IPS-18c (cell line): Measurements from ENCODE around the gene LHB.

Experiments used
- H3K4me3 ChIP-seq: 2 replicates; pipeline ENCODE4 v1.7.0; 2013; ENCODE audit warnings: low read depth, mild to moderate bottlenecking, low read length, moderate library complexity; ENCODE audit not compliant: insufficient read depth
- H3K9me3 ChIP-seq: one replicate; pipeline ENCODE4 v1.6.1; 2013; ENCODE audit warnings: mild to moderate bottlenecking, low read length, moderate library complexity; ENCODE audit not compliant: control insufficient read depth, insufficient read depth

The LHB gene

GRCh38 chr19:48968813-48969218 is 48.1 kb downstream of the LHB start:
- H3K4me3 ChIP-seq, result no peak overlapping the region
- H3K9me3 ChIP-seq, result peaks cover 2% of the 10 kb centered on the region

GRCh38 chr19:48968179-48968661 is 48.7 kb downstream of the LHB start:
- Histone ChIP-seq H3K9me3 (peaks cover 2% of the 10 kb centered on the region), H3K4me3 (no peak overlapping the region)

- no peak overlapping the region for H3K4me3 ChIP-seq
- peaks cover 2% of the 10 kb centered on the region for H3K9me3 ChIP-seq
These were observed 49.3 kb downstream of the LHB start for GRCh38 chr19:48967346-48968178.

GRCh38 chr19:48966541-48967345 is 50.1 kb downstream of the LHB start:
- H3K4me3 ChIP-seq, result peak overlapping the region; percentile 70; the same call in 1 of the 2 replicates
- H3K9me3 ChIP-seq, result peaks cover 2% of the 10 kb centered on the region
